Measurements from ENCODE around the gene CACNA2D3.

CACNA2D3 gene

GRCh38 chr3:54361746-54362283 is 239.5 kb downstream of the CACNA2D3 start:
- Histone ChIP-seq H3K9ac (ENCODE audit: low read length) (no peak overlapping the region), H3K27ac (ENCODE audit: low read length) (no peak overlapping the region), H3K4me3 (ENCODE audit: low read length) (no peak overlapping the region), H3K27me3 (replicated peaks; ENCODE audit: insufficient read depth, low read length) (no peaks in the 10 kb centered on the region), H3K4me2 (ENCODE audit: low read depth, low read length) (no peak overlapping the region), H3K9me3 (replicated peaks; ENCODE audit: insufficient read depth, low read length) (no peaks in the 10 kb centered on the region), H2AFZ (ENCODE audit: low read length) (no peak overlapping the region), H3K9me2 (replicated peaks; ENCODE audit: insufficient read depth, low read length) (no peaks in the 10 kb centered on the region), H3K36me3 (replicated peaks; ENCODE audit: insufficient read depth, low read length) (no peaks in the 10 kb centered on the region), H4K20me1 (ENCODE audit: insufficient read depth, low read length) (no peaks in the 10 kb centered on the region), H3F3A (ENCODE audit: insufficient read depth, low read length) (peaks cover 6% of the 10 kb centered on the region), H3K4me1 (ENCODE audit: low read length) (peaks cover 28% of the 10 kb centered on the region), H3K79me2 (ENCODE audit: low read length) (no peaks in the 10 kb centered on the region)
- no peak for TF ChIP-seq CTCF (IDR thresholded peaks at IDR 0.05; ENCODE audit: low read length)
- TF ChIP-seq EZH2 (optimal IDR thresholded peaks at IDR 0.05; ENCODE audit: low read depth, low read length): no peak
- TF ChIP-seq EZH2phosphoT487 (IDR thresholded peaks at IDR 0.05; ENCODE audit: low read length): no peak
- no peak for DNase-seq

GRCh38 chr3:54366007-54366750 is 243.8 kb downstream of the CACNA2D3 start:
- Histone ChIP-seq H2AFZ (ENCODE audit: low read length) (no peak overlapping the region), H3K9ac (ENCODE audit: low read length) (no peak overlapping the region), H4K20me1 (ENCODE audit: insufficient read depth, low read length) (no peaks in the 10 kb centered on the region), H3K36me3 (replicated peaks; ENCODE audit: insufficient read depth, low read length) (no peaks in the 10 kb centered on the region), H3F3A (ENCODE audit: insufficient read depth, low read length) (no peaks in the 10 kb centered on the region), H3K27ac (ENCODE audit: low read length) (no peak overlapping the region), H3K9me3 (replicated peaks; ENCODE audit: insufficient read depth, low read length) (no peaks in the 10 kb centered on the region), H3K27me3 (replicated peaks; ENCODE audit: insufficient read depth, low read length) (no peaks in the 10 kb centered on the region), H3K4me3 (ENCODE audit: low read length) (no peak overlapping the region), H3K4me1 (ENCODE audit: low read length) (0 out of 2 replicates have a peak, but pooled peaks cover 2% of the 10 kb centered on the region), H3K4me2 (ENCODE audit: low read depth, low read length) (no peak overlapping the region), H3K9me2 (replicated peaks; ENCODE audit: insufficient read depth, low read length) (no peaks in the 10 kb centered on the region), H3K79me2 (ENCODE audit: low read length) (no peaks in the 10 kb centered on the region)
- no peak for TF ChIP-seq EZH2phosphoT487 (IDR thresholded peaks at IDR 0.05; ENCODE audit: low read length)
- no peak for TF ChIP-seq CTCF (IDR thresholded peaks at IDR 0.05; ENCODE audit: low read length)
- no peak for TF ChIP-seq EZH2 (optimal IDR thresholded peaks at IDR 0.05; ENCODE audit: low read depth, low read length)
- DNase-seq: no peak

GRCh38 chr3:54366839-54367238 is 244.5 kb downstream of the CACNA2D3 start:
- no peak for DNase-seq

More at GRCh38 chr3:54366839-54367238, 244.5 kb downstream of the CACNA2D3 start:
- H3K4me1 ChIP-seq (ENCODE audit: low read length): no peaks in the 10 kb centered on the region
- no peaks in the 10 kb centered on the region for H3K79me2 ChIP-seq (ENCODE audit: low read length)
- no peak overlapping the region for H3K9ac ChIP-seq (ENCODE audit: low read length)
- no peaks in the 10 kb centered on the region for H3K27me3 ChIP-seq (replicated peaks; ENCODE audit: insufficient read depth, low read length)
- TF ChIP-seq EZH2 (optimal IDR thresholded peaks at IDR 0.05; ENCODE audit: low read depth, low read length) (no peak), EZH2phosphoT487 (IDR thresholded peaks at IDR 0.05; ENCODE audit: low read length) (no peak), CTCF (IDR thresholded peaks at IDR 0.05; ENCODE audit: low read length) (no peak)
- no peak overlapping the region for H3K4me3 ChIP-seq (ENCODE audit: low read length)
- no peak overlapping the region for H2AFZ ChIP-seq (ENCODE audit: low read length)
- H4K20me1 ChIP-seq (ENCODE audit: insufficient read depth, low read length): no peaks in the 10 kb centered on the region
- no peaks in the 10 kb centered on the region for H3K9me3 ChIP-seq (replicated peaks; ENCODE audit: insufficient read depth, low read length)
- H3K36me3 ChIP-seq (replicated peaks; ENCODE audit: insufficient read depth, low read length): no peaks in the 10 kb centered on the region
- H3K4me2 ChIP-seq (ENCODE audit: low read depth, low read length): no peak overlapping the region
- H3K27ac ChIP-seq (ENCODE audit: low read length): no peak overlapping the region
- H3K9me2 ChIP-seq (replicated peaks; ENCODE audit: insufficient read depth, low read length): no peaks in the 10 kb centered on the region
- no peaks in the 10 kb centered on the region for H3F3A ChIP-seq (ENCODE audit: insufficient read depth, low read length)
